Testis (tissue), 2 donors: ENCODE measurements around the gene OR51B4.

ENCODE experiments used
- POLR2A ChIP-seq: fragments of 450-650 bp; IDR thresholded peaks from one replicate; pipeline ENCODE4 v1.6.1; 2017; ENCODE audit warnings: antibody characterized with exemption, mild to moderate bottlenecking, moderate library complexity
- TF ChIP-seq, protein P1 (sequence below), 3 experiments: fragments of 450-650 bp in 2 of 3; fragments of 200-600 bp in 1 of 3; sonication (generic) in 1 of 3; IDR thresholded peaks; one replicate each; pipeline ENCODE4 v1.5.1; 2016 to 2019; ENCODE audit warnings: antibody characterized with exemption in 3 of 3, mild to moderate bottlenecking in 2 of 3, moderate library complexity in 1 of 3

DNA sequence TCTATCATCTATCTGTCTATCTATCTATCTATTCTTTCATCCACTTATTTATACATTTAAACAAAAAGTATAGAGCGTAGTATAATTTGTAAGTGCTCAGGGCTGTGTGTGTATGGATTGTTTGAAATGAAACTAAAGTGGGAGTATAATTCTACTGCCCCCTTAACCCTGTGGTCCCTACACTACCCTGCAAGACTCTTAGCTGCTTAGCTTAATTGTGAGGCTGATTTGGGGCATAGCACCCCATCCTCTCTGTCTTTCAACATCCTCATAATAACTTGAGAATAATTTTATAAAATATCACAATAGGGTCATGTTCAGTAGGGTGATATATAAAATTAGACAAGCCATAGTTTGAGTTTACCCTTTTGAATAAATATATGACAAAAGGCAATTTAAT, 11.6 kb downstream of the OR51B4 start:
- TF ChIP-seq, protein P1, sequence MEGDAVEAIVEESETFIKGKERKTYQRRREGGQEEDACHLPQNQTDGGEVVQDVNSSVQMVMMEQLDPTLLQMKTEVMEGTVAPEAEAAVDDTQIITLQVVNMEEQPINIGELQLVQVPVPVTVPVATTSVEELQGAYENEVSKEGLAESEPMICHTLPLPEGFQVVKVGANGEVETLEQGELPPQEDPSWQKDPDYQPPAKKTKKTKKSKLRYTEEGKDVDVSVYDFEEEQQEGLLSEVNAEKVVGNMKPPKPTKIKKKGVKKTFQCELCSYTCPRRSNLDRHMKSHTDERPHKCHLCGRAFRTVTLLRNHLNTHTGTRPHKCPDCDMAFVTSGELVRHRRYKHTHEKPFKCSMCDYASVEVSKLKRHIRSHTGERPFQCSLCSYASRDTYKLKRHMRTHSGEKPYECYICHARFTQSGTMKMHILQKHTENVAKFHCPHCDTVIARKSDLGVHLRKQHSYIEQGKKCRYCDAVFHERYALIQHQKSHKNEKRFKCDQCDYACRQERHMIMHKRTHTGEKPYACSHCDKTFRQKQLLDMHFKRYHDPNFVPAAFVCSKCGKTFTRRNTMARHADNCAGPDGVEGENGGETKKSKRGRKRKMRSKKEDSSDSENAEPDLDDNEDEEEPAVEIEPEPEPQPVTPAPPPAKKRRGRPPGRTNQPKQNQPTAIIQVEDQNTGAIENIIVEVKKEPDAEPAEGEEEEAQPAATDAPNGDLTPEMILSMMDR (IDR thresholded peaks at IDR 0.05): no peak
- no peak for TF ChIP-seq POLR2A
